Endothelial cell (in vitro differentiated cells): ENCODE data around the gene ME2. TPM values are rescaled to one million over a fixed set of nuclear protein-coding genes. Genes with fewer than 3 reads are reported as not detected.
A peak's percentile ranks its signal among the peaks of the same experiment; 100 is the strongest.

Experiments used
- DNase-seq: peaks from one replicate; pipeline ENCODE4 v3.0.0; 2021; ENCODE audit warnings: low spot score
- H3K27ac Mint-ChIP-seq: one replicate; pipeline ENCODE4 v1.8.0; 2021; ENCODE audit warnings: mixed read lengths, inconsistent platforms; ENCODE audit not compliant: unreplicated experiment
- H3K27me3 Mint-ChIP-seq: one replicate; pipeline ENCODE4 v1.8.0; 2021; ENCODE audit warnings: mild to moderate bottlenecking, moderate library complexity, mixed read lengths, inconsistent platforms; ENCODE audit not compliant: unreplicated experiment
- H3K36me3 Mint-ChIP-seq: one replicate; pipeline ENCODE4 v1.8.0; 2021; ENCODE audit warnings: mild to moderate bottlenecking, low read depth, mixed read lengths, inconsistent platforms; ENCODE audit not compliant: unreplicated experiment
- H3K4me1 Mint-ChIP-seq: one replicate; pipeline ENCODE4 v1.8.0; 2021; ENCODE audit warnings: mild to moderate bottlenecking, mixed read lengths, inconsistent platforms; ENCODE audit not compliant: unreplicated experiment
- H3K4me3 Mint-ChIP-seq: one replicate; pipeline ENCODE4 v1.8.0; 2021; ENCODE audit warnings: mild to moderate bottlenecking, mixed read lengths, inconsistent platforms; ENCODE audit not compliant: unreplicated experiment
- H3K9me3 Mint-ChIP-seq: one replicate; pipeline ENCODE4 v1.8.0; 2021; ENCODE audit warnings: mixed read lengths, inconsistent platforms; ENCODE audit not compliant: unreplicated experiment
- total RNA-seq: library from RNA; stranded (reverse); fragmentation: NEBNext Ultra II Directional; extraction: Animal tissue kit (Norgen Biotek cat#: 25700); gene quantifications from one replicate; pipeline ENCODE4 v1.2.1, GENCODE V29; 2021; ENCODE audit not compliant: unreplicated experiment
- TF ChIP-seq, protein P1 (sequence below): fragments of 200-600 bp; sonication (generic); IDR thresholded peaks from one replicate; pipeline ENCODE4 v1.5.0; 2021; ENCODE audit warnings: antibody characterized with exemption; ENCODE audit not compliant: unreplicated experiment

The ME2 gene
- total RNA-seq, 1 donor from 2014 or later: 41.9 TPM

DNA sequence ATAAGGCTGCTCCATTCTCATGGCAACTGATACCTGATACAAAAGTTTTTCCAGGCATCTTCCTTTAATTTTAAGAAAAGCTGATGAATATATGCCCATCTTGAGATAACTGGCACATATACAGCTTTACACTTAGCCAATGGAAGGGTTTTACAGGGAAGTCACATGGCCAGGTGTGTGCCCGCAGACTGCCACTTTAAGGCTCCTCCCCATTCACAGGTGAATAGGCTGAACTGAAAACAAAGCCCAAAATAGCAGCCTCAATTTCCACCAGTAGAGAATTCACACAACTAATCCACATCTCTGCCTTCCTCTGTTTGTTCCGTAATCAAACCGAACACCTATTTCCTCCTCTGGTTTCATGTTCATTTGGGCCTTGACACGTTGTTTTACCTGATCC, 9.8 kb upstream of the ME2 start:
- no peak for DNase-seq
- peaks cover 3% of the 10 kb centered on the region for H3K4me1 Mint-ChIP-seq
- H3K36me3 Mint-ChIP-seq: no peaks in the 10 kb centered on the region
- no peaks in the 10 kb centered on the region for H3K9me3 Mint-ChIP-seq
- TF ChIP-seq, protein P1, sequence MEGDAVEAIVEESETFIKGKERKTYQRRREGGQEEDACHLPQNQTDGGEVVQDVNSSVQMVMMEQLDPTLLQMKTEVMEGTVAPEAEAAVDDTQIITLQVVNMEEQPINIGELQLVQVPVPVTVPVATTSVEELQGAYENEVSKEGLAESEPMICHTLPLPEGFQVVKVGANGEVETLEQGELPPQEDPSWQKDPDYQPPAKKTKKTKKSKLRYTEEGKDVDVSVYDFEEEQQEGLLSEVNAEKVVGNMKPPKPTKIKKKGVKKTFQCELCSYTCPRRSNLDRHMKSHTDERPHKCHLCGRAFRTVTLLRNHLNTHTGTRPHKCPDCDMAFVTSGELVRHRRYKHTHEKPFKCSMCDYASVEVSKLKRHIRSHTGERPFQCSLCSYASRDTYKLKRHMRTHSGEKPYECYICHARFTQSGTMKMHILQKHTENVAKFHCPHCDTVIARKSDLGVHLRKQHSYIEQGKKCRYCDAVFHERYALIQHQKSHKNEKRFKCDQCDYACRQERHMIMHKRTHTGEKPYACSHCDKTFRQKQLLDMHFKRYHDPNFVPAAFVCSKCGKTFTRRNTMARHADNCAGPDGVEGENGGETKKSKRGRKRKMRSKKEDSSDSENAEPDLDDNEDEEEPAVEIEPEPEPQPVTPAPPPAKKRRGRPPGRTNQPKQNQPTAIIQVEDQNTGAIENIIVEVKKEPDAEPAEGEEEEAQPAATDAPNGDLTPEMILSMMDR: no peak
- no peaks in the 10 kb centered on the region for H3K27me3 Mint-ChIP-seq
- no peak overlapping the region for H3K4me3 Mint-ChIP-seq
- H3K27ac Mint-ChIP-seq: no peak overlapping the region

DNA sequence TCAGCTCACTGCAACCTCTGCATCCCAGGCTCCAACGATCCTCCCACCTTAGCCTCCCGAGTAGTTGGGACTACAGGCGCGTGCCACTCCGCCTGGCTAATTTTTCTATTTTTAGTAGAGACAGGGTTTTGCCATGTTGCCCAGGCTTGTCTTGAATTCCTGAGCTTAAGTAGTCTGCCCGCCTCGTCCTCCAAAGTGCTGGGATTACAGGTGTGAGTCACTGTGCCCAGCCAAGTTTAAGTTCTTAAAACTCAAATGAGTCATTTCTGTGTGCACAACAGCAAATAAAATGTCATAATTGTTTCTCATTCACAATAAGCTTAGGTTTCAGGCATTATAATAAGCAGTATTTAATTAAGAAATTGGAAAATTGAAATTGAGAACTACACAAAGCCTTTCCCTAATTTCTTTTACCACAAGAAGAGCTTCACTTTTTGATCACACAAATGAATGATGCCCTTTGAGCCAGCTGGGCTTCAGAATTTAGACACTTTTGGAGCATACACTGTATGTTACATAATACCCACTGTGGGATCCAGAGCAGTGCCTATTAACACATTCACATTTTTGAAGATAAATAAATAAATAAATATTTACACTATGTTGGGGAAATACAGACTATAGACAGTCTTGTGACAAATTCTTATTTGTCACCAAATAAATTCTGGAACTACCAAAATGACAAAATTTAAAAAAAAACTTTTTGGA, 8.6 kb upstream of the ME2 start:
- Mint-ChIP-seq H3K4me1 (peaks cover 8% of the 10 kb centered on the region), H3K36me3 (no peaks in the 10 kb centered on the region), H3K4me3 (no peak overlapping the region), H3K27me3 (no peaks in the 10 kb centered on the region), H3K27ac (no peak overlapping the region), H3K9me3 (no peaks in the 10 kb centered on the region)
- no peak for DNase-seq
- TF ChIP-seq, protein P1: no peak

DNA sequence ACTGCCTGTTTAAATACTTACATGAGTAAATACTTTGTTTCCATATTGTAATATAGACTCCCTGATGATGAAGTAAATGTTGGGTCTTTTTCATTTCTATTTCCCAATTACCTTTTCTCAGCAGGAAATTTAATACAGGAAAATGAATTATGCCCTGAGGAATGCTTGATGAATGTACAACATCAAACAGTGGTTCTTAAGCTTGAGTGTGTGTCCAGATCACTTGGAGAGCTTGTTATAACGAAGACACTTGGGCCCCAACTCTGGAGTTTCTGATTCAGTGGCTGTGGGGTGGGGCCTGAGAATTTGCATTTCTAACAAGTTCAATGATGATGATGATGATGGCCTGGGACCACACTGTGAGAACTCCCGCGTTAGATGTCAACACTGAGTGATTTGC, 7.1 kb upstream of the ME2 start:
- DNase-seq: no peak
- no peaks in the 10 kb centered on the region for H3K36me3 Mint-ChIP-seq
- no peak overlapping the region for H3K4me3 Mint-ChIP-seq
- TF ChIP-seq, protein P1: no peak
- H3K27ac Mint-ChIP-seq: no peak overlapping the region
- no peaks in the 10 kb centered on the region for H3K9me3 Mint-ChIP-seq
- H3K27me3 Mint-ChIP-seq: peaks cover 2% of the 10 kb centered on the region
- peaks cover 16% of the 10 kb centered on the region for H3K4me1 Mint-ChIP-seq

DNA sequence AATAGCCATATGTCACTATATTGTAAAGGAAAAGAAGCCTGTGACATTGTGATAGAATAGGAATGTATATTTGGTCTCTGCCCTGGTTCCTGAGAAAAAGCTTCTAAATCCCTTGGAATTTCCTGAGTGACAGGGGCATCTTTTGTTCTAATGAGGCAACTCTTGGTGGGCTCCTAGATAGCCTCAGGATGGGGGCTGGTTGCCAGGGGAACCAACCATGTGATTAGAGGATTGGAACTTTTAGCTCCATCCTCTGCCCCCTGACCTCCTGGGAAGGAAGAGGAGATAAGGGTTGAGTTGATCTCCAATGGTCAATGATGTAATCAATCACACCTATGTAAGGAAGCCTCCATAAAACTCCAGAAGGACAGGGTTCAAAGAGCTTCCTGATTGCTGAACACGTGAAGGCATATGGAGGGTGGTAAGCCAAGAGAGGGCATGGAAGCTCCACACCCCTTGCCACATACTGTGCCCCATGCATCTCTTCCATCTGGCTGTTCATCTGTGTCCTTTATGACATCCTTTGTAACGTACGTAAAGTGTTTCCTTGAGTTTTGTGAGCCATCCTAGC, 2.9 kb upstream of the ME2 start:
- Mint-ChIP-seq H3K27me3 (peaks cover 14% of the 10 kb centered on the region), H3K9me3 (no peaks in the 10 kb centered on the region), H3K4me3 (no peak overlapping the region), H3K36me3 (no peaks in the 10 kb centered on the region), H3K4me1 (peaks cover 31% of the 10 kb centered on the region), H3K27ac (peak overlapping the region; percentile 25)
- TF ChIP-seq, protein P1: no peak
- no peak for DNase-seq

DNA sequence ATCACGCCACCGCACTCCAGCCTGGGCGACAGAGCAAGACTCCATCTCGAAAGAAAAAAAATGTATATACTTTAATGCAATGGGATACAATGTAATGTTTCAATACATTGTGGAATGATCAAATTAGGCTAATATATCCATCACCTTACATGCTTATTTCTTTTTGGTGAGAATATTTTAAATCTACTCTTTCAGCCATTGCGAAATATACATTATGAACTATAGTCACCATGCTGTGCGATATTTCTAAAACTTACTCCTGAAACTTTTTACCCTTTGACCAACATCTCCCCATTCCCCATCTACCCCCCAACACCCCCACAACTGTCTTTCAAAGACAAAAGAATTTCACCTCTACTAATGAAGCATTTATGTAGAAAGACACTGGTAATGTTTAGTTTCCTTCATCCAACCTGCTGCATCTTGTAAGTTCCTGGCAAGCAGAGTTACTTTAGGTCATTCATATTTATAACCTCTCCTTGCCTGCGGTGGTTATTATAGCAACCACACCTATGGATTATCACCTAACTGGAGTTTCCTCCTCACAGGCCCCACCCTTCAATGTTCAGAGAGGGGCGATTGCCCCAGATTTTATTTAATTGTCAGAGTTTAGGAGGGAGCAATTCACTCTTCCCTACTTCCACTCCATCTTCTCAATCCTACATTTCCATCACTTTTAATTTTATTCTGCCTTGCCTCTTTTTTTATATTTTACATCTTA, 1.2 kb upstream of the ME2 start:
- peaks cover 14% of the 10 kb centered on the region for H3K27me3 Mint-ChIP-seq
- H3K4me1 Mint-ChIP-seq: peaks cover 31% of the 10 kb centered on the region
- TF ChIP-seq, protein P1: no peak
- peak overlapping the region; percentile 93 for H3K4me3 Mint-ChIP-seq
- DNase-seq: no peak
- peak overlapping the region; percentile 85 for H3K27ac Mint-ChIP-seq
- H3K36me3 Mint-ChIP-seq: no peaks in the 10 kb centered on the region
- H3K9me3 Mint-ChIP-seq: no peaks in the 10 kb centered on the region
